Fibroblast of the aortic adventitia (primary cell): ENCODE measurements around the gene PHACTR2. TPM values are rescaled to one million over a fixed set of nuclear protein-coding genes. Genes with fewer than 3 reads are reported as not detected.

Source experiments
- DNase-seq: peaks from one replicate; pipeline ENCODE4 v3.0.0-alpha.2; 2010; ENCODE audit warnings: low read depth
- H3K4me3 ChIP-seq: 2 replicates; pipeline ENCODE4 v1.5.1; 2011; ENCODE audit warnings: low read depth, mild to moderate bottlenecking, control low read depth, low read length, moderate library complexity
- CTCF ChIP-seq: IDR thresholded peaks from 2 replicates; pipeline ENCODE4 v1.5.1; 2011; ENCODE audit warnings: mild to moderate bottlenecking, low read length, control low read depth, inconsistent platforms; ENCODE audit not compliant: insufficient read depth
- total RNA-seq: library from RNA; depleted of rRNA; stranded (reverse); fragments of >200 nt; gene quantifications from 2 replicates; pipeline ENCODE4 v1.2.3, GENCODE V29; 2012; ENCODE audit warnings: low replicate concordance

PHACTR2 gene
- total RNA-seq, 1 donor = 74.7 TPM

- no peak overlapping the region for H3K4me3 ChIP-seq
- DNase-seq = no peak
- no peak for TF ChIP-seq CTCF
Observed at GRCh38 chr6:143807103-143807772, 129.5 kb downstream of the PHACTR2 start.

GRCh38 chr6:143810745-143811144, 133.0 kb downstream of the PHACTR2 start:
- TF ChIP-seq CTCF = no peak
- no peak for DNase-seq
- no peak overlapping the region for H3K4me3 ChIP-seq

GRCh38 chr6:143811501-143812157, 133.9 kb downstream of the PHACTR2 start:
- no peak for TF ChIP-seq CTCF
- no peak overlapping the region for H3K4me3 ChIP-seq
- no peak for DNase-seq

- TF ChIP-seq CTCF = no peak
- no peak for DNase-seq
- H3K4me3 ChIP-seq = no peak overlapping the region
Observed at GRCh38 chr6:143817621-143818020, 139.9 kb downstream of the PHACTR2 start.

GRCh38 chr6:143821359-143821758, 143.6 kb downstream of the PHACTR2 start:
- H3K4me3 ChIP-seq = no peak overlapping the region
- no peak for TF ChIP-seq CTCF
- no peak for DNase-seq

GRCh38 chr6:143822584-143823024, 144.8 kb downstream of the PHACTR2 start:
- peak; percentile 90 for DNase-seq
- H3K4me3 ChIP-seq = no peak overlapping the region
- no peak for TF ChIP-seq CTCF

- no peak overlapping the region for H3K4me3 ChIP-seq
- no peak for DNase-seq
- no peak for TF ChIP-seq CTCF
Observed at GRCh38 chr6:143823548-143823947, 145.8 kb downstream of the PHACTR2 start.
